Psoas muscle (tissue), 8 donors: ENCODE measurements around the gene MS4A15. TPM values are rescaled to one million over a fixed set of nuclear protein-coding genes. Genes with fewer than 3 reads are reported as not detected.

Experiments used
- ATAC-seq, 4 donors: fragments of 200-7000 bp; cut with Tn5 transposase; one replicate each; pipeline ENCODE4 v1.9.1; 2020; ENCODE audit warnings: moderate library complexity in 3 of 4, mild to moderate bottlenecking in 2 of 4
- DNase-seq, 2 donors: peaks; one replicate each; pipeline ENCODE4 v3.0.0-alpha.2; 2020
- H3K27ac ChIP-seq: fragments of 200-600 bp; one replicate; pipeline ENCODE4 v1.8.0; 2022
- H3K27me3 ChIP-seq, 3 donors: fragments of 200-600 bp in 1 of 3; one replicate each; pipeline versions ENCODE4 v1.6.1 to v1.8.0; 2013 to 2022; ENCODE audit warnings: low read length in 2 of 3, mild to moderate bottlenecking in 2 of 3, moderate library complexity in 1 of 3; ENCODE audit not compliant: insufficient read depth in 3 of 3
- H3K36me3 ChIP-seq, 2 donors: fragments of 200-600 bp in 1 of 2; one replicate each; pipeline versions ENCODE4 v1.6.1 to v1.8.0; 2013 to 2022; ENCODE audit warnings: low read depth in 1 of 2, mild to moderate bottlenecking in 1 of 2, moderate library complexity in 1 of 2; ENCODE audit not compliant: insufficient read depth in 1 of 2
- H3K4me1 ChIP-seq: fragments of 200-600 bp; one replicate; pipeline ENCODE4 v1.8.0; 2022
- H3K4me3 ChIP-seq: fragments of 200-600 bp; one replicate; pipeline ENCODE4 v1.8.0; 2022; ENCODE audit warnings: mild to moderate bottlenecking
- H3K9me3 ChIP-seq: fragments of 200-600 bp; one replicate; pipeline ENCODE4 v1.8.0; 2022
- WGBS, 3 donors: extraction: QIAGEN DNeasy Blood & Tissue Kit; methylation state at CpG; one replicate each; pipeline versions ENCODE4 v1.1.6 to v1.1.7; 2013; 5-methylcytosine and 5-hydroxymethylcytosine counted together
- intact Hi-C, 2 donors: fragments of 100-400 bp; cut with DNase I; formaldehyde crosslinking; loops; one replicate each; pipeline versions ENCODE4 v1.11.0 to v1.14.2; 2022
- polyA plus RNA-seq, 3 donors: library from polyadenylated mRNA; stranded (reverse); fragments of 200-250 nt; gene quantifications; one replicate each; pipeline ENCODE4 v1.2.3, GENCODE V29; 2013
- total RNA-seq, 4 donors: library from RNA; stranded (reverse); fragmentation: NEBNext Ultra II Directional in 2 of 4; extraction: Animal tissue kit (Norgen Biotek cat#: 25700) in 2 of 4; gene quantifications; one replicate each; pipeline versions ENCODE4 v1.2.1 to v1.2.4, GENCODE V29; 2021 to 2023
- TF ChIP-seq, protein P1 (sequence below): fragments of 200-600 bp; IDR thresholded peaks from one replicate; pipeline ENCODE4 v1.8.0; 2022; ENCODE audit warnings: antibody characterized with exemption
- donor health status: healthy with polysubstance abuse.
- donor health status: DM: no; HTN: no; CAD: no; lungs with moderate emphysema.
- donor health status: Bipolar disorder and iron deficiency.
- donor health status: healthy.
- donor health status: DM: yes; HTN: yes; CAD: no.
- donor health status: DM: no; HTN: no; CAD: no.
- donor health status: DM: no; HTN: no; CAD: no.
- donor health status: DM: yes; HTN: yes; CAD: no.

MS4A15 gene
- total and polyA plus RNA-seq, 7 donors: not detected

DNA sequence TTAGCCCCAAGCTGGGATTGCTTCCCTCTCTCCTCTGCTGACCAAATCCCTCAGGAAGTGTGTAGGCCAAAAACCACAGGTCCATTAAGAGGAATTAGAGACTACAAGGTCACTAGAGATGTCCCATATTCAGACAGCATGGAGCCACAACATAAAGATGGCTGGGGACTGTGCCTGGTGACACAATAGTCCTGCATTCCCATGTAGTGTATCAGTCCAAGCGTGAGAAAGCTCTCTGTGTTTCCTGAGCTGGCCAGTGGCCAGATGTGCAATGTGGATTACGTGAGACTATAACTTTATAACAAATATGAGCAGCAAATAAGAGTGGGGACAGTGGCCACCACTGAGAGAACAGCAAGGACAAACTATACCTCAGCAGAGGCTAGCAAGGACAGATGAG lies 20.9 kb downstream of the MS4A15 start:
- ATAC-seq (no peak), DNase-seq (no peak)
- Histone ChIP-seq H3K36me3 (no peaks in the 10 kb centered on the region), H3K27ac (peak overlapping the region; percentile 10), H3K27me3 (peaks cover 0 to 4% (median 0%) of the 10 kb centered on the region in 3 donors), H3K4me1 (no peaks in the 10 kb centered on the region), H3K9me3 (no peaks in the 10 kb centered on the region), H3K4me3 (no peak overlapping the region)
- intact Hi-C loops: loop anchor here (5.0 kb wide), 1 partner anchor 120 kb away; no protein-coding TSS in a partner anchor
- TF ChIP-seq, protein P1, sequence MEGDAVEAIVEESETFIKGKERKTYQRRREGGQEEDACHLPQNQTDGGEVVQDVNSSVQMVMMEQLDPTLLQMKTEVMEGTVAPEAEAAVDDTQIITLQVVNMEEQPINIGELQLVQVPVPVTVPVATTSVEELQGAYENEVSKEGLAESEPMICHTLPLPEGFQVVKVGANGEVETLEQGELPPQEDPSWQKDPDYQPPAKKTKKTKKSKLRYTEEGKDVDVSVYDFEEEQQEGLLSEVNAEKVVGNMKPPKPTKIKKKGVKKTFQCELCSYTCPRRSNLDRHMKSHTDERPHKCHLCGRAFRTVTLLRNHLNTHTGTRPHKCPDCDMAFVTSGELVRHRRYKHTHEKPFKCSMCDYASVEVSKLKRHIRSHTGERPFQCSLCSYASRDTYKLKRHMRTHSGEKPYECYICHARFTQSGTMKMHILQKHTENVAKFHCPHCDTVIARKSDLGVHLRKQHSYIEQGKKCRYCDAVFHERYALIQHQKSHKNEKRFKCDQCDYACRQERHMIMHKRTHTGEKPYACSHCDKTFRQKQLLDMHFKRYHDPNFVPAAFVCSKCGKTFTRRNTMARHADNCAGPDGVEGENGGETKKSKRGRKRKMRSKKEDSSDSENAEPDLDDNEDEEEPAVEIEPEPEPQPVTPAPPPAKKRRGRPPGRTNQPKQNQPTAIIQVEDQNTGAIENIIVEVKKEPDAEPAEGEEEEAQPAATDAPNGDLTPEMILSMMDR: no peak
- 31 to 35% (median 33%) methylated on average over 2 of the region's 2 CpGs for whole genome bisulfite sequencing, 3 donors

DNA sequence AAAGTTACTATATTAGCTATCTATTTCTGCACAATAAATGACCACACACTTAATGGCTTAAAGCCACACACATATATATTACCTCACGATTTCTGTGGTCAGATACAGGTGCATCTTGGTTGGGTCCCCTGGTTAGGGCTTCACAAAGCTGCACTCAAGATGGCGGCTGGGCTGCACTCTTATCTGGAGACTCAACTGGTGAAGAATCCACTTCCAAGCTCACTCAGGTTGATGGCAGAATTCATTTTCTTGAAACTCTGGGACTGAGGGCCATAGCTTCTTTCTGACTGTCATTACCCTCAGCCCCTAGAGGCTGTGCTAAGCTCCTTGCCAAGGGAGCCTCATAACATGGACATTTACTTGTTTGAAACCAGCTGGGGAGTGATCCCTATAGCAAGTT lies 23.4 kb downstream of the MS4A15 start:
- DNase-seq (no peak), ATAC-seq (no peak)
- Histone ChIP-seq H3K27me3 (no peaks in the 10 kb centered on the region), H3K4me1 (no peaks in the 10 kb centered on the region), H3K36me3 (no peaks in the 10 kb centered on the region), H3K27ac (no peak overlapping the region), H3K9me3 (no peaks in the 10 kb centered on the region), H3K4me3 (no peak overlapping the region)
- intact Hi-C loops: no loop called here
- WGBS, 3 donors: 87 to 92% (median 90%) methylated on average over 2 of the region's 2 CpGs
- TF ChIP-seq, protein P1: no peak

DNA sequence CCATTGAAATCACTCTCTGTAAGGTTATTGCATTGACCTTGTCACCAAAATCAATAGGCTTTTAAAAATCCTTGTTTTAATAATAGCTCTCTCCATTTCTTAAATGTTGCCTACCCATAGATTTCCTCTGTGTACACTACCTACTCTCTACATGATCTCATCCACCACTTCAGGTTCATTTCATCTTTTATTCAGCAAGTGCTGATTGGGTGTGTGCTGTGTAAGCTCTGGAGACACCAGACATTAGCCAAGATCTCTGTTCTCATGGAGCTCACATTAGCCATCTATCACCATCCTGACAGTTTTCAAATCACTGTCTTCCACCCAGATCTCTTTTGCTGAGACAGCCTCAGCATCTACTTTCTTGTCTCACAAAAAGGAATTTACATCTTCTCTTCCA lies 24.1 kb downstream of the MS4A15 start:
- no peak overlapping the region for H3K27ac ChIP-seq
- no peaks in the 10 kb centered on the region for H3K27me3 ChIP-seq
- DNase-seq (no peak), ATAC-seq (no peak)
- no peaks in the 10 kb centered on the region for H3K36me3 ChIP-seq
- intact Hi-C loops: no loop called here
- H3K9me3 ChIP-seq: no peaks in the 10 kb centered on the region
- no peaks in the 10 kb centered on the region for H3K4me1 ChIP-seq
- no peak overlapping the region for H3K4me3 ChIP-seq
- TF ChIP-seq, protein P1: no peak

DNA sequence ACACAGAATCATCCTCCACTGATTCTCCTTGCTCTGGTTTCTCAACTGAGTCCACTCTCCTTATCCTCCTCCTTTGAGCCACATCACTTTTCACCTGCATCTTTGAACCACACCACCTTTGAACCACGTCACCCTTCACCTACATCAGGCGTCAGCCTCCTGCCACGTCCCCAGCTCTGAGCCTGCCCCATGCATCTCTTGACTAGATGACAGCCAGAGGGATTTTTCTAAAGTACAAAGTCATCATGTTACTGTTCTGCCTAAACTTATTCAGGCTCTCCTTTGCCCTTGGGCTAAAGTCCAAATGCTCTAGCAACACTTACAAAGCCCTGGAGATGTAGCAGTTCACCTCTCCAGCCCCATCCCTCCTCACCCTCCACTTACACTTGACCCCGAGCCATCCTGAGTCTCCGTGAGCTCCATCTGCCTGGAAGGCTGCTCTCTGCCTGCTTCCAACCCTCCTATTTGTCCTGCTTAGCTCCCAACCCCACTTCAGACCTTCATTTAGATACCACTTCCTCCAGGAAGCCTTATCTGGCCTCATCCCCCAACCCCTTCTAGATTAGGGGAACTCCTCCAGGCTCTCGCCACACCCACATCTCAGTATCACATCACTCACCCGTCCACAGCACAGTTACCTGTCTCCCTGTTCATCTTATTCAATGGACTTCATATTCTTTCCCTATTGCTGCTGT lies 24.8 kb downstream of the MS4A15 start:
- Histone ChIP-seq H3K9me3 (no peaks in the 10 kb centered on the region), H3K27me3 (no peaks in the 10 kb centered on the region), H3K36me3 (no peaks in the 10 kb centered on the region), H3K27ac (no peak overlapping the region), H3K4me1 (no peaks in the 10 kb centered on the region), H3K4me3 (no peak overlapping the region)
- WGBS, 3 donors: 75 to 82% (median 80%) methylated on average over 7 of the region's 7 CpGs
- TF ChIP-seq, protein P1: no peak
- ATAC-seq (no peak), DNase-seq (no peak)
- intact Hi-C loops: no loop called here

DNA sequence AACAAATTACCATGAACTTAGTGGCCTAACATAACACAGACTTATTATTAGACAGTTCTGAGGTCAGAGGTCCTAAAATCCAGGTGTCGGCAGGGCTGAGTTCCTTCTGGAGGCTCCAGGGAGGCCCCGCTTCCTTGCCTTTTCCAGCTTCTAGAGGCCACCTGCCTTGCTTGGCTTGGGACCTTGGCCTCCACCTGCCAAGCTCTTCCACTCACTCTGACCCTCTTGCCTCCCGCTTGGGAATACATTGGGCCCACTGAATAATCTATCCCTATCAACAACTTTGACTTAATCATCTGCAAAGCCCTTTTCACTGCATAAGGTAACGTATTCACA lies 25.3 kb downstream of the MS4A15 start:
- TF ChIP-seq, protein P1: no peak
- ATAC-seq: no peak
- Histone ChIP-seq H3K9me3 (no peaks in the 10 kb centered on the region), H3K4me3 (no peak overlapping the region), H3K4me1 (no peaks in the 10 kb centered on the region), H3K36me3 (no peaks in the 10 kb centered on the region), H3K27me3 (no peaks in the 10 kb centered on the region), H3K27ac (no peak overlapping the region)
- intact Hi-C loops: no loop called here
- DNase-seq: no peak
- 88 to 92% (median 89%) methylated on average over 4 of the region's 4 CpGs for WGBS, 3 donors
